Astrocyte (in vitro differentiated cells and primary cell): ENCODE data around the gene THUMPD1.

Experiments used
- EZH2 ChIP-seq: IDR thresholded peaks from 2 replicates; pipeline ENCODE4 v1.6.1; 2012; ENCODE audit warnings: mild to moderate bottlenecking, low read length, inconsistent platforms; ENCODE audit not compliant: insufficient read depth
- TF ChIP-seq, protein P1 (sequence below): IDR thresholded peaks from 2 replicates; pipeline ENCODE4 v1.5.1; 2011; ENCODE audit warnings: low read depth, mild to moderate bottlenecking, inconsistent platforms, low read length, moderate library complexity; ENCODE audit not compliant: insufficient read depth

DNA sequence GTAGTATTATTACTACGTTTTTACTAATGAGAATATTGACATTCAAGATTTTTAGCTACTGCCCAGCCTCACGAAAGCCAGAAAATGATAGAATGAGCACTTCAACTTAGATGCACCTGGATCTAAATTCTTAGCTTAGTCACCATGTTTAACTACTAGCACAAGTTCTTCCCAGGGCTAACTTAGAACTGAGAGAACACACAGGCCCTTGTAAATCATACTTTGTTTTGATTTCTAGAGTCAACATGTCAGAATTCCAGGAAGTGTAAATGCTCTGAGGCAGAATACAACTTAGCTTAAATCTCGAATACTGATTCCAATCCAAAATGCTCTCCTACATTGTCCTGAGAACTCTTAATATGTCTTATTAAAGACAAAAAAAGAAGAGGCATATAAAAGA, 37.3 kb downstream of the THUMPD1 start:
- TF ChIP-seq EZH2: no peak
- TF ChIP-seq, protein P1, sequence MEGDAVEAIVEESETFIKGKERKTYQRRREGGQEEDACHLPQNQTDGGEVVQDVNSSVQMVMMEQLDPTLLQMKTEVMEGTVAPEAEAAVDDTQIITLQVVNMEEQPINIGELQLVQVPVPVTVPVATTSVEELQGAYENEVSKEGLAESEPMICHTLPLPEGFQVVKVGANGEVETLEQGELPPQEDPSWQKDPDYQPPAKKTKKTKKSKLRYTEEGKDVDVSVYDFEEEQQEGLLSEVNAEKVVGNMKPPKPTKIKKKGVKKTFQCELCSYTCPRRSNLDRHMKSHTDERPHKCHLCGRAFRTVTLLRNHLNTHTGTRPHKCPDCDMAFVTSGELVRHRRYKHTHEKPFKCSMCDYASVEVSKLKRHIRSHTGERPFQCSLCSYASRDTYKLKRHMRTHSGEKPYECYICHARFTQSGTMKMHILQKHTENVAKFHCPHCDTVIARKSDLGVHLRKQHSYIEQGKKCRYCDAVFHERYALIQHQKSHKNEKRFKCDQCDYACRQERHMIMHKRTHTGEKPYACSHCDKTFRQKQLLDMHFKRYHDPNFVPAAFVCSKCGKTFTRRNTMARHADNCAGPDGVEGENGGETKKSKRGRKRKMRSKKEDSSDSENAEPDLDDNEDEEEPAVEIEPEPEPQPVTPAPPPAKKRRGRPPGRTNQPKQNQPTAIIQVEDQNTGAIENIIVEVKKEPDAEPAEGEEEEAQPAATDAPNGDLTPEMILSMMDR: no peak
